ENCODE results near the gene ASPSCR1.

Gene ASPSCR1, protein sequence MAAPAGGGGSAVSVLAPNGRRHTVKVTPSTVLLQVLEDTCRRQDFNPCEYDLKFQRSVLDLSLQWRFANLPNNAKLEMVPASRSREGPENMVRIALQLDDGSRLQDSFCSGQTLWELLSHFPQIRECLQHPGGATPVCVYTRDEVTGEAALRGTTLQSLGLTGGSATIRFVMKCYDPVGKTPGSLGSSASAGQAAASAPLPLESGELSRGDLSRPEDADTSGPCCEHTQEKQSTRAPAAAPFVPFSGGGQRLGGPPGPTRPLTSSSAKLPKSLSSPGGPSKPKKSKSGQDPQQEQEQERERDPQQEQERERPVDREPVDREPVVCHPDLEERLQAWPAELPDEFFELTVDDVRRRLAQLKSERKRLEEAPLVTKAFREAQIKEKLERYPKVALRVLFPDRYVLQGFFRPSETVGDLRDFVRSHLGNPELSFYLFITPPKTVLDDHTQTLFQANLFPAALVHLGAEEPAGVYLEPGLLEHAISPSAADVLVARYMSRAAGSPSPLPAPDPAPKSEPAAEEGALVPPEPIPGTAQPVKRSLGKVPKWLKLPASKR

DNA sequence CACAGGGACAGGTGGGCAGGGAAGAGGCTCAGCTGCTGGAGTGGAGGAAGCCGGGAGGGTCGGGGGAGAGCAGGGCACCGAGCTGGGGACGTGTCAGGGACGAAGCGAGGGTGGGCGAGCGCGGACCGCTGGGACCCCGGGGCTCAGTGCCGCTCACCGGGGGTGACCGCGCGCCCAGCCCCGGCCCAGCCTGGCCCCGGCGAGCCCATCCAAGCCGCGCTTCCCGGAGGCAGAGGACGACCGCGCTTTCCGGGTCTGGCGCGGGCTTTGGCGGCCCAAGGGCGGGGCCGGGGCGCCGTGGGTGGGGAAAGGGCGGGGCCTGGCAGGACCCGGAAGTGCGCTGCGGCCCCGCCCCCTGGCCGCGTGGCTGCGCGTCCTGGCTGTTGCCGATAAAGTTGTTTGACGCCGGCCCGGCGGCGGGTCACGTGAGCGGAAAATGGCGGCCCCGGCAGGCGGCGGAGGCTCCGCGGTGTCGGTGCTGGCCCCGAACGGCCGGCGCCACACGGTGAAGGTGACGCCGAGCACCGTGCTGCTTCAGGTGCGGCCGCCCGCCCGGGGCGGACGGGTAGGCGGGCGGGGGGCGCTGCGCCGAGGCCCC is at the start of gene ASPSCR1:
TSS of gene ASPSCR1 (plus strand) at position 419 of the 598 bp plus-strand sequence. CDS start at position 437, 18 bp downstream.
- Histone ChIP-seq H3K4me3 (peak within 1 kb of the TSS; percentile 79), H3K27ac (peak within 1 kb of the TSS; percentile 81 to 88)
- peak; percentile 92 for DNase-seq (ENCODE audit: low spot score)
- TF ChIP-seq, protein P1, sequence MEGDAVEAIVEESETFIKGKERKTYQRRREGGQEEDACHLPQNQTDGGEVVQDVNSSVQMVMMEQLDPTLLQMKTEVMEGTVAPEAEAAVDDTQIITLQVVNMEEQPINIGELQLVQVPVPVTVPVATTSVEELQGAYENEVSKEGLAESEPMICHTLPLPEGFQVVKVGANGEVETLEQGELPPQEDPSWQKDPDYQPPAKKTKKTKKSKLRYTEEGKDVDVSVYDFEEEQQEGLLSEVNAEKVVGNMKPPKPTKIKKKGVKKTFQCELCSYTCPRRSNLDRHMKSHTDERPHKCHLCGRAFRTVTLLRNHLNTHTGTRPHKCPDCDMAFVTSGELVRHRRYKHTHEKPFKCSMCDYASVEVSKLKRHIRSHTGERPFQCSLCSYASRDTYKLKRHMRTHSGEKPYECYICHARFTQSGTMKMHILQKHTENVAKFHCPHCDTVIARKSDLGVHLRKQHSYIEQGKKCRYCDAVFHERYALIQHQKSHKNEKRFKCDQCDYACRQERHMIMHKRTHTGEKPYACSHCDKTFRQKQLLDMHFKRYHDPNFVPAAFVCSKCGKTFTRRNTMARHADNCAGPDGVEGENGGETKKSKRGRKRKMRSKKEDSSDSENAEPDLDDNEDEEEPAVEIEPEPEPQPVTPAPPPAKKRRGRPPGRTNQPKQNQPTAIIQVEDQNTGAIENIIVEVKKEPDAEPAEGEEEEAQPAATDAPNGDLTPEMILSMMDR (IDR thresholded peaks at IDR 0.05): no peak

DNA sequence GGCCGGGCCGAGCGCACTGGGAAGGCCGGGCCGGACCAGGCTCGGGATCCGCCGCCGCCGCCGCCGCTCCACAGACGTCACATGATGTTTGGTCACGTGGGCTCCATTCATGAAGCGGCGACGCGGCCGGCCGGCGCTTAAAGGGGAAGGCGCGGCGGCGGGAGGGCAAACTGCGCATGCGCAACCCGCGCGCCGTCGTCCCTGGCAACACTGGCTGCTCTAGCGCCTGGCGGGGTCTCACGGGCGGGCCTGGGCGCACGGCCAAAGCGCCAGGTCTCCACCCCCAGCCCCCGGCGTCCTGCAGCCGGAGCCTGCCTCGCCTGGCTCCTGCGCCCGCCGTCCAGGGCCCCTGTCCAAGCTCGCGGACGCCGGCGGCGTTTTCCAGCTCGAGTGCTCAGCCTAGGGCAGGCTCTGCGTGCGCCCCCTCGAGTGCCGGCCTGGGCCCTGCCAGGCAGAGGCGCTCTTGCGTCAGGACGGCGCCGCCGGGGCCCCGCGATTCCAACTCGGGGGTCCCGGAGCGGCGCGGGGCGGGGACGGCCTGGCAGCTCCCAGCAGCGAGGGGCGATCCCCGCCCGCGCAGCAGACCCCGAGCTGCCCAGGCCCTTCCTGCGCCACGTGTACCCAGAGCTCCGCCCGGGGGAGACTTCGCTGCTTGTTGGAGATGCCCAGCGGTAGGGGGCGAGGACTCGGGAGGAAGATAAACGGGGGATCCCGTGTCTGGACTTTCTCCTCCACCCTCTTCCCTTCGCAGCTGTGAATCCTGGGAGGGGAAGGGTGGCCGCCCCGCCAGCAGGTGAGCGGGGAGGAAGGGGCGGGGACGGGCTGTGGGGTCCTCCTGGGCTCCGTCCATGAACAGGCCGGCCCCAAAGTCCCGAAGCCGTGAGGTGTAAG is 49.5 kb upstream of the ASPSCR1 start, which contains the start of gene MAFG:
TSS of gene MAFG (minus strand) at position 83 of the 891 bp plus-strand sequence. CDS start 4,550 bp downstream, outside the sequence.
- TF ChIP-seq, protein P1 (IDR thresholded peaks at IDR 0.05): no peak
- peak; percentile 93 for DNase-seq (ENCODE audit: low spot score)
- Histone ChIP-seq H3K4me3 (peak within 1 kb of the TSS; percentile 100), H3K27ac (peak within 1 kb of the TSS; percentile 87 to 98)

DNA sequence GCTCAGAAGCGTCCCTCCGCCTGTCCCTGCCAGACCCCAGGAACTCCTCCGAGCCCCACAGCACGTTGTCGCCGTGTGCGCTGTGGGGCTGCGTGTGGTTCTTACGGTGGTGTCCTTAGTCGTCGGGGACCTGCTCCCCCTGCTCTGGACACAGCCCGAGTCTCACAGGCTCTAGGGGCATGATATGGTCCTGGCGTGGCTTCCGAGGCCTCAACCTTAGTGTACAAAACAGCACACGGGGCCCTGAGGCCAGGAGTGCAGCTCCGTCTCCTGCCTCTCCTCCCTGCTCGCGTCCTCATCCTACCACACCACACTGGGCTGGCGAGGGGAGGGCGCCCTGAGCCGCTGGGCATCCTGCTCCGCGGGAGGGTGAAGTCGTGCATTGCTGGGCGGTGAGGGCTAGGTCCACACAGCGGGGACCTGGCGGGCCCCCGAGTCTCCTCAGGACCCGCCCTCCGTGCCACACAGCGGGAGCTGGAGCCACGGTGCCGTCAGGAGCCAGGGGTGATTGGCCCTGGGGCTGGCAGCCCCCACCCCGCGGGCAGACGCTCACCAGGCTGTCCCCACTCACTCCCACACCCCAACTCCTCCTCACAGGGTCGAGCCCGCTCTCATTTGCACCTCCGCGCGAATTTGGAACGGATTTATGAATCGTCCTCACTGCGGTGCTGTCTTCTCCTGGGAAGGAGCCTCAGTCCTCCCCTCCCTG is 48.7 kb upstream of the ASPSCR1 start:
- H3K27ac ChIP-seq: peak overlapping the region in 1 of 2 donors; percentile 98
- peak overlapping the region; percentile 100 for H3K4me3 ChIP-seq
- TF ChIP-seq, protein P1 (IDR thresholded peaks at IDR 0.05): no peak
- no peak for DNase-seq (ENCODE audit: low spot score)

DNA sequence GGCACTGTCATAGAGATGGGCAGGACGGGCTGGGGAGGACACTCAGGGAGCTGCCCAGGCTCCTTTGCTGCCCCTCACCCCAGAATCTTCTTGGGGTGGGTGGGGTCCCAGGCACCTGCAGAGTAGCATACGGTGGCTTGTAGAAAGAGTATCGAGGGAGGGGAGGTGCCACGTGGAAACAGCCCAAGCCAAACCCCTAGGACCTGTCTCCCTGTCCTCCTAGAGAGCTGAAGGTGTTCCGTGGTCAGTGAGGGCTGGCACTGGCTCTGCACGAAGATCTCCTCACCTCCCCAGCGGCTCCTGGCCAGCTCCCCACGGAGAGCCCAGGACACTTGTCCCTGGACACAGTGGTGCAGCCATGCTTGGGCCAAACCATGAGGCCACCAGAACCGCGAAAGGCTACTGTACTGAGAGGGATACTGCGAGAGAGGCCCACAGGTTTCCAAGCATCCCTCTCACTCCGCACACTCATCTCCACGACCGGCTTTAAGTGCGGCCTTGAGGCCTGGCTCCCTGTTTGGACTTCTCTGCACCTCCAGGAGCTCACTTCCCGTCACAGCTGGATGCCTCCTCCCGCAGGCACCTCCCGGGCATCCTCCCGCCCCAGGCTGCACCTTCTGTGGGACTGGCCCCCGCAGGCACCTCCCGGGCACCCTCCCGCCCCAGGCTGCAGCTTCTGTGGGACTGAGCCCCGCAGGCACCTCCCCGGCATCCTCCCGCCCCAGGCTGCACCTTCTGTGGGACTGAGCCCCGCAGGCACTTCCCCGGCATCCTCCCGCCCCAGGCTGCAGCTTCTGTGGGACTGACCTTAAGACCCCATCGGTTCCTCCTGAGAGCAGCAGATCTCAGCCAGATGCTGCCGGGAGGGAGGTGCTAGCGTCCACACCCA is 47.9 kb upstream of the ASPSCR1 start:
- TF ChIP-seq, protein P1 (IDR thresholded peaks at IDR 0.05): no peak
- no peak for DNase-seq (ENCODE audit: low spot score)
- Histone ChIP-seq H3K4me3 (no peak overlapping the region), H3K27ac (no peak overlapping the region)

DNA sequence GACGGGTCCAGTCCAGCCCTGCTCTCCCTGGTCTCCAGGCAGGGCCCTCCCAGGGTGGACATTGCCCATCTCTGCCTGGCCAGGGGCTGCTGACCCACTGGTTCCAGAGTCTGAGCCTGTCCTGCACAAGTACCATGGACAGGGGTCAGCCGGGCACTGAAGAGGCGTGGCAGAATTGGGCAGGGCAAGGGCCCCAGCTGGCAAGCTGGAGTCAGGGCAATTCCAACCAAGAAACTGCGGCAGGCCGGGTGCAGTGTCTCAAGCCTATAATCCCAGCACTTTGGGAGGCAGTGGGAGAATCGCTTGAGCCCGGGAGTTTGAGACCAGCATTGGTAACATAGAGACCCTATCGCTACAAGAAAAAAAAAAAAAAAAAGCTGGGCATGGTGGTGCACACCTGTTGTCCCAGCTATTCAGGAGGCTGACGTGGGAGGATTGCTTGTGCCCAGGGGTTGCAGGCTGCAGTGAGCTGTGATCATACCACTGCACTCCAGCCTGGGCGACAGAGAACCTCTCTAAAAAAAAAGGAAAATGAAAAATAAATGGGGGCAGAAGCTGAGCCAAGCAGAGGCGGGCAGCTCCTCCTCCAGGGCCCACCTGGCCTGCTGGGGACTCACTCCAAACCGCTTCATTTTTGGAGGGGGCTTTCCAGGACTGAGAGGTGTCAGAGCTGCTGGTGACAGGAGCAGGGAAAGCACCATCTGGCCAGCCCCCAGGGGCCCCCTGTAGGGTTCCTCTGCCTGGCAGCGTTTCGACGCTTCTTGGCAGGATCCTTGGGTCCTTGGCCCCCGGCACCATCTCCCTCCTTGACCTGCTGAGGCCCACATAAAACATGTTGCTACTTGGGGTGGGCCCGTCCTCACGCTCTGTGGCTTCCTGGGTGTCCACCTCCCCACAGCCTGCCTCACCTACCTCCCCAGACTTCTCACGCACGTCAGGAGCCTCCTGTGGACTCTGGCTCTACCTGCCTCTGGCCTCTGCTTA is 47.0 kb upstream of the ASPSCR1 start:
- TF ChIP-seq, protein P1 (IDR thresholded peaks at IDR 0.05): no peak
- no peak overlapping the region for H3K4me3 ChIP-seq
- no peak overlapping the region for H3K27ac ChIP-seq
- no peak for DNase-seq (ENCODE audit: low spot score)
